Fibroblast of the conjunctiva (primary cell): ENCODE data around the gene MRPL2.
A peak's percentile ranks its signal among the peaks of the same experiment; 100 is the strongest.
"Not testable (repeated sequence)": the region's sequence is repeated elsewhere in the genome, so short reads cannot be mapped to it uniquely, and the experiment has no call there.

ENCODE experiments used
- DNase-seq: peaks from one replicate; pipeline ENCODE4 v3.0.0-alpha.2; 2010; ENCODE audit warnings: low read depth

MRPL2 gene

DNA sequence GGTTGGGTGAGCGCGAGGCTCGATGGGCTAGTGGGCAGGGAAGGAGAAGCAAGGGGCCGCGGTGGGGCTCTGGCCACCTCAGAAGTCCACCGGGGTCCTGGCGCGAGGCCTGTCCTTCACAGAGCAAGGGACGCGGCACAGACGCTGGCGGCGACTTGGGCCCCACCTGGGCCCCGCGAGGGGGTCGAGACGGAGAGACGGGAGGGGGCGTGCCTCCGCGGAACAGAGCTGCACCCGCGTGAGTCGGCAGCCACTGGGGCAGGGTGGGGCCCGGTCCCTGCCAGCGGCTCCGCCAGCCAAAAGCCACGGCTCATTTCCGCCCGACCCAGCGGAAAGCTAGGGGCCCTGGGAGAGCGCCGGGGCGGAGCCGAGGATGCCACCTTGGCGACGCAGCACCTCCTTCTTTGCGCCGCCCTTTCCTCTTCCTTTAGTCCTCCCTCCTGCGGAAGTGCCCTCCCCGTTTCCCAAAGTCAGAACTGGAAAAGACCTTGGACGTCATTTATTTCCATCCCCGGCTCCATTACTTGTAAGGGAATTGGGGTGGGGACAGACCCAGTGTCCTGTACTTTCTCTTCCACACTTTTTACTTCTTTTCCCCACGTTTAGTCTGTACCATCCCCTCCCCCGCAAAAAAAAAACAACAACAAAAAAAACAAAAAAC, 5.6 kb downstream of the MRPL2 start, which contains the start of gene CUL7:
Gene CUL7 (minus strand): TSS at position 307 of the 661 bp plus-strand sequence. CDS start 1,063 bp downstream, outside the sequence.
- peak; percentile 91 for DNase-seq

DNA sequence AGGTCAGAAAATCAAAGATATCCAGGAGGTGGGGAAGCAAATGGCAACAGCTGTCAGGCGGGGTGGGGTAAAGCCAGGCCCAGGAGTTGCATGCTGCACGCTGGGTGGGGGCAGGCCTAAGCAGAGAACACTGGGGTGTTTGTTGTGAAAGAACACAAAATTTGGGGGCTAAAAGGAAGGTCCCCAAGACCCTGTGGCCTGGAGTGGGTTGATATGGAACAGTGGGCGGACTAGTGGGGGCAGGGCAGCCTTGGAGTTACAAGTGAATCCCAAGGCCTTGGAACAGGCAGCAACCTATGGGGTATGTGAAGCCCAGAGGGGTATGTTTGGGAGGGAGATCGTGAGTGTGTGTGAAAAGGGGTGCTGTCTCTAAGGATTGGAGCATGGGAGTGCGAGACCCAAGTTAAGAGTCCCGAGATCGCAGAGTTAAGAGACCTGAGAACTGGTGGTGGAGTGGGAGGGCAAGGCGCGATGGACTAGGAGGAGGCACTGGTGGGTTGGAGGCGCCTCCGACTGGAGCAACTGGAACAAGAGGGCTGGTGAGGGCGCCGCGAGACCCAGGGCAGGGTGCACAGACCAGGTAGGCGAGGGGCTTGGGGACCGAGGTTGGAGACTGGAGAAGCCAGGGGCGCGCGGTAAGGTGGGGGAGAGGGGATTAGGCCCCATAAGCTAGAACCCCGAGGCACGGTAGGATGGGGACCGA, 6.2 kb downstream of the MRPL2 start:
- no peak for DNase-seq

DNA sequence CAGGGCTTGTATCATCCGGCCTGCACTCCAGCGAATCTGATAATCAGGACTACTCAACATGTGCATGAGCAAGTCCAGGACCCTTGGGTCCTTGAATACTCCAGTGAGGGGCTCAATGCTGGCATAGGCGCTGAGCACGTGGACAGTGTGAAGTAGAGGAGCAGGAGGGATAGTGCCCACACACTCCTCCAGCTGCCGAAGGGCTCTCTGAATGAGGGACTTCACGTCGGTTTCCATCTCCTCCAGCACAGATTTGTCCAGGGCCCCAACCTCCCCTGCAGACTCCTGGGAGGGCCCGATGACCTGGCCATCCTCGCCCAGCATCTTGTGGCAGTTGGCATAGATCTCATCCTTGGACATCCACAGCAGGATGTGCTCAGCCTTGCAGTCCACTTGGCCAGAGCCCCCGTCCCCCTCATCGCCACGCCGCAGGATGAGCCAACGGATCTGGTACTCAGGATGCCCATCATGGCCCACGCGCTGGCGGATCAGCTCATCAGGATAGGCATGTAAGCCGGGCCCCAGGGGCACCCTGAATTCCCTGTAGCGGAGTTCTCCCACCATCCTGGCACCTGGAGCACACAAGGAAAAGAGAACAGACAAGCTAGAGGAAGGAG, 6.9 kb downstream of the MRPL2 start:
- DNase-seq, result no peak

- no peak for DNase-seq
Observed at GRCh38 chr6:43050981-43051380, 8.3 kb downstream of the MRPL2 start.

DNA sequence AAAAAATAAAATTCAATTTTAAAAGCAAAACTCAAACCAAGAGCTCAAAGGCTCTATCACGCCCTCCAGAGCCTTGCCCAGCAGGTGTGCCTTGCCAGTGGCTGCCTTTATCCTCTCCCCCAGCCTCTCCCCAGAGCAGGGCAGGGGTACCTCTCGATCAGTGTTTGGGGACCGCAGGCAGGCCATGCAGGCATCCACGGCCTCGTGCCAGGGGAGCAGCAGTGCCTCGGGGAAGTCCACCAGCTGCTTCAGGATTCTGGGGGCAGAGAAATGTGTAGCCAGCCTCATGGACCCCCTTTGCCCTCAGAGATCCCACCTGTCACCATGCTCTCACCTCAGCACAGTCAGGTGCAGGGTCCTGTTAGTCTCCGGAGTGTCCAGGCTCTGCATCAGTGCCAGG, 11.2 kb downstream of the MRPL2 start:
- no peak for DNase-seq

GRCh38 chr6:43045371-43045930, 13.8 kb downstream of the MRPL2 start:
- DNase-seq, result no peak

- no peak for DNase-seq
Observed at GRCh38 chr6:43043310-43043709, 15.9 kb downstream of the MRPL2 start.

DNA sequence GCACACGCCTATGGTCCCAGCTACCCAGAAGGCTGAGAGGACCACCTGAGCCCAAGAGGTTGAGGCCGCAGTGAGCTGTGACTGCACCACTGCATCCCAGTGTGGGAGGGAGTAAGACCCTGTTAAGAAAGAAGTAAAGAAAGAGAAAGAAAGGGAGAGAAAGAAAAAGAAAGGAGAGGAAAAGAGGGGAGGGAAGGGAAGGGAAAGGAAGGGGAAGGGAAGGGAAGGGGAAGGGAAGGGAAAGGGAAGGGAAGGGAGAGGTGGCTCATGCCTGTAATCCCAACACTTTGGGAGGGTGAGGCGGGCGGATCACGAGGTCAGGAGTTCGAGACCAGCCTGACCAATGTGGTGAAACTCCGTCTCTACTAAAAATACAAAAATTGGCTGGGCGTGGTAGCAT, 17.8 kb downstream of the MRPL2 start:
- not testable (repeated sequence) for DNase-seq

GRCh38 chr6:43040542-43041257, 18.5 kb downstream of the MRPL2 start:
- DNase-seq, result no peak

DNA sequence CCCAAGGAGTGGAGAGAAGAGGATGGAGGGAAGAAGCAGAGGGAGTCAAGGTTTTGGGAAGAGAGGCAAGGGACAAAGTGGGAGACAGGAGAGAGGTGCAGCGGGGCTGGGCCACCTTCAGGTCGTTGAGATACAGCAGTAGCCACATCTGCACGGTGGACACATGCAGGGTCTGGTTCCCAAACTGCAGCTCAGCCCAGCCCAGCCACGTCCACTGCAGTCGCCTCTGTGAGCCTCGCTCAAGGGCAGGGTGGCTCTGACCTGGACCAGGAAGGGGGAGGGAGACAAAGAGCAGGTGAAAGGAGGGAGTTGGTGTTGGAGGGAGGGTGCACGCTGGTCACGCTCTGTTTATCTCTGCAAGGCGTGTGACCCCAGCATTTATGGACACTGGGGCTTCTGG, 20.5 kb downstream of the MRPL2 start:
- no peak for DNase-seq

DNA sequence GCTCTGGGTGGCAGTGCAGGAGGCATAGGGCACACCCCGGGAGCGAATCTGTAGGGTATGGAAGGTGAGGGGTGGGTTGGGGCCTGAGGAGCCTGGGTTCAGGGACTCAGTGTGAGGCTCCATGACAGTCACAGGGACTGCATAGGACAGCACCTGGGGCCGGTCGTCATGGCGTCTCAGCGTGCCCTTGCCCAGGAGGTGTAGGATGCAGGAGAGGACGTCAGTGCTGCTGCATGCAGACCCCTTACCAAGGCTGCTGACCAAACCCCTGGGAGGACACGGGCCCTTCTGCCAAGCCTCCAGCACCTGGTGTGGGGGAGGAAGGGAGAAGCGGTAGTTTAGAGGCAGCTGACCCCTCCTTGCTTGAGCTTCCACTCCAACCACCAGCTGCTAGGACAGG, 21.5 kb downstream of the MRPL2 start:
- no peak for DNase-seq

GRCh38 chr6:43037197-43037596, 22.0 kb downstream of the MRPL2 start:
- no peak for DNase-seq

- DNase-seq, result no peak
Observed at GRCh38 chr6:43036712-43037111, 22.5 kb downstream of the MRPL2 start.

GRCh38 chr6:43035495-43036194, 23.6 kb downstream of the MRPL2 start:
- DNase-seq, result no peak

DNA sequence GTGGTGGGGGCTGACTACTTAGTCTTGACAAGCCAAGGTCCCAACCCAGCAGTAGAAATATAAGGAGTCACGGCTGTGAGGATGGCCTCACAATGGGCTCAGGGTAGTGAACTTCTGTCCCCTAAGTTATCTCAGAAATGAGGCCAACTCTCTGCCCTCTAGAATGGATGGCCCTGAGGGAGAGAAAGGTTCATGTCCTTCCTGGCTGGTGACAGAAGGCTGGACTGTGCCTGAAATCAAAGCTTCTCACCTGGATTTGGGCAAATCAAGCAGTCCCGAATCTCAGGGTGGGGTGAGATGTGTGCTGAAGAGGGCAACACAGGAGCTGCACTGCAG, 25.1 kb downstream of the MRPL2 start:
- no peak for DNase-seq

DNA sequence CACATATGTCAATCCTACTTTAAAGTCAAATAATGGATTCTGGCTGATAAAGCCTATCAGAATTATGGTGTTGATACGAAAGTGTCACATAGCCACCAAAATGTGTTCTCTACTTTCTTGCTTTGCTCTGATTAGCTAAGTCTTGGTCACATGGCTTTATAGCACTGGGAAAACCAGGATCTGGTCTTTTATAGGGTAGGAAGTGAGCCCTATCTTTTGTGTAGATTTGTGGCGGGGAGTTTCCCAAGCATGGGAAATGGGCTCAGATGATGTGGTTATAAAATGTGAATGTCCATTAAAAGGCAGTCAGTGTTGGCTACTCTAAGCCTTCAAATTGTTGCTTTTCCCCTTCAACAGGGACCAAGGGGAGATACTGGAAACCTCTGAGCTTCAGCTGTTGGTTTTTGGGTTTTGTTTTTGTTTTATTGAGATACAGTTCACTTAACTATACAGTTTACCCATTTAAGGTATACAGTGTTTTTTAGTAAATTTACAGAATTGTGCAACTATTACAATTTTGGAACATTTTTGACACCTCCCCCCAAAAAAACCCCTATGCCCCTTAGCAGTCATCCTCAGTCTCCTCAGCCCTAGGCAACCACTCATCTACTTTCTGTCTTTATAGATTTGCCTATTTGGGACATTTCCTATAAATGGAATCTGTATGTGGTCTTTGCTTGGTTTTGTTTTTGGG, 25.6 kb downstream of the MRPL2 start:
- no peak for DNase-seq

DNA sequence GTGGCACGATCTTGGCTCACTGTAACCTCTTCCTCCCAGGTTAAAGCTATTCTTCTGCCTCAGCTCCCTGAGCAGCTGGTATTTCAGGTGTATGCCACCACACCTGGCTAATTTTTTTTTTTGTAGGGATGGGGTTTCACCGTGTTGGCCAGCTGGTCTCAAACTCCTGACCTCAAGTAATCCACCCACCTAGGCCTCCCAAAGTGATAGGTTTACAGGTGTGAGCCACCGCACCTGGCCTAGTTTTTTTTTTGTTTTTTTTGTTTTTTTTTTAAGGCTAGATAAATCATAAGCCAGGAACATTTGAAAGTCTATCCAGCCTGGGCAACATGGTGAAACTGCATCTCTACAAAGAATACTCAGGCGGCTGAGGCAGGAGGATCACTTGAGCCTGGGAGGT, 26.9 kb downstream of the MRPL2 start:
- DNase-seq, result no peak

GRCh38 chr6:43029120-43029519, 30.1 kb downstream of the MRPL2 start:
- DNase-seq, result no peak

GRCh38 chr6:43026365-43026764, 32.9 kb downstream of the MRPL2 start:
- DNase-seq, result no peak

GRCh38 chr6:43024436-43024835, 34.8 kb downstream of the MRPL2 start:
- DNase-seq, result no peak
